HG02852 (cell line): Measurements from ENCODE around the gene CELF2.

Experiments
- ATAC-seq: cut with Tn5 transposase; IDR thresholded peaks from one replicate; pipeline ENCODE4 v1.9.1; 2021; ENCODE audit warnings: mild to moderate bottlenecking, moderate library complexity; ENCODE audit not compliant: unreplicated experiment

Gene CELF2

DNA sequence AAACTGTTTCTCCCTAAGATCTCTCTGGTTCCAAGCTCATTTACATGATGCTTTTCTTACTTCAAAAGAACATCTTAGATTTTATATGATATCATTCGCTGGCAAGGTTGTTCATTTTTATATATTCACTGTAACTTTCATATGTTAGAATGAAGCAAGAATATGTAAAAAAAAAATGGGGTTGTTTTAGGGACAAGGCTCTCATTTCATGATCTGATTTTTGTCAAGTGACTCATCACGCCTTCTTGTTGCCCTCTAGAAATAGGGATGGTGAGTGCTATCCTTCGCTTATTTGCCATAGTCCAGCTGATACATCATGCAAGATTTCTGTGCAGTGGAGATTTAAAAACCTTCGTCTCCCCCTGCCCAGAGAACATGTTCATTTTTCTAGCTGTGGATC is 14.0 kb upstream of the CELF2 start:
- no peak for ATAC-seq

GRCh38 chr10:11004144-11005077 is 13.3 kb upstream of the CELF2 start:
- ATAC-seq: no peak

GRCh38 chr10:11005725-11006427 is 11.8 kb upstream of the CELF2 start:
- no peak for ATAC-seq

GRCh38 chr10:11006428-11006825 is 11.2 kb upstream of the CELF2 start:
- ATAC-seq: no peak

DNA sequence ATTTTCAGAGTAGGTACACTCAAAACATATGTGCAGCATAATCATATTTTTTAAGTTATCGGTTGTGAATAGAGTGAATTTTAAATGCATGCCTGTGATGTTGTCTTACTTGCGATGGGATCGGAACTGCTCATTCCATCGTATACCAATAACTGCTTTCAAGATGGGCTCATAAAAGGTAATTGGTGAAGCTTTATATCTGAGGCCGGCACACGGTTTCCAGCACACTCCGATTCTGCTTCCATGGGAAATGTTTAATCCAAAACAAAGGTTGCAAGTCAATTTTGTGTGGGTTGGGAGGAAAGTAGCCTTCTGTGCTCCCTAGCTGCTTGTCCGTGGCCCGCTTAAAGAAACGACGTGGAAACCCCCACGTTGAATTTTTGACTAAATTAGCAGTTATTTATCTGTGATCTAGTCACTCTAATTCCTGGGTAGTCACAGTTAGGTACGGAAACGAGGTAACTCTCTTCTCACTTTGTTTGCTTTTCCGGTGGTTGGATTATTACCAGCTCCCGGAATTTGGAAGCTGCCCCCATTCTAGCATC is 10.1 kb upstream of the CELF2 start:
- ATAC-seq: no peak

DNA sequence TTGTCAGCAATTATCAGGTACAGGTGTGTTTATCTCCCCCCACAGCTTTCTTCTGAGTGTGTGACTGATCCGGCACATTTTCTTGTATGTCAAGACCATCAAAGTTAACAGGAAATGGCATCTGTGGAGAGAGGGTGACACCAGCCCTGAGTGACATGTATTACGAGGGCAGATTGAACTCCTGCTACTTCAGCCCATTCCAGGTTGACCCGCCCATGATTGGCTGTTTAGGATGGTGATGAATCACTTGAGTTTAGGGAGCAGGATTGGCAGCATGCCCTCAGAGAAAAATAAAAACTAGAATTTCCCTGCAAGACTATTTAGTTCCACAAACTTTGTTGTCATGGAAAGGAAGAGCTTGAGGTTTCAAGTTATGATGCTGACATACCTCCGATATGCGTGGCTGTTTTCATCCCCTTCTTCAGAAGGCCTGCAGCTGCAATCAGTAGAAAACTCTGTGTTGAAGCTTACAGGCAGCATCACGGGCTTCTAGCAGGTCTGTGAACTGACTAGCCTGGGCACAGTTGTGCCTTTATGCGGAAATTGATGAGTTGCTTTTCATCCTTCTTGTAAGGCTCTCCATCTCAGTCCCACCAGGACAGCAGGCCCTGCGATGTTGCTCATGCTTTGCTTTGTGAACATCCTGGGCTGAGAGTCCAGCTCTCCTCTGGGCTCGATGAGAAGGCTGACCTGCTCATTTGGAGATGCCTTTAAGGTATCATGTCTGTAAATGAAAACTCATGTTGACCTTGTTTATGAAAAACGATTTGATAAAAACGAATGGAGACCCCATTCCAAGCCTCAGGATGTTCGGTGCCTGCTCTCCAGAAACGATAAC is 8.0 kb upstream of the CELF2 start:
- no peak for ATAC-seq

- no peak for ATAC-seq
Measured at GRCh38 chr10:11010582-11010981, 7.1 kb upstream of the CELF2 start.

DNA sequence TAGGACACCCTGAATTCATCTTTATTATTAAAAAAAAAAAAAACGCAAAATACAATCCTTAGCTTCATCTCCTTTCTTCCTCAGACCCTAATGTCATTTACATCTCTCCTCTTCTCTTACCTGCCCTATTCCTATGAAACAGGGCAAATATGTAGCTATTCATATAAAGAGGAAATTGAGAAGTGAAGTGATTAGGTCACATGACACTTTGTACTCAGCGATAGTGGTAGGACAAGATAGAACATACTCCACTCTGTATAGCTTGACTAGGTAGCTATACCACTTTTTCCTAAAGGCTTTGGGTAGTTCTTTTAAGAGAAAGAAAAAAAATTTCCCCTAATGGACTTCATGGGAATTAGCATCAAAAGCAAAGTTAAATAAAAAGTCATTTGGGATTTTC is 6.2 kb upstream of the CELF2 start:
- ATAC-seq: no peak

- no peak for ATAC-seq
Measured at GRCh38 chr10:11011984-11012383, 5.7 kb upstream of the CELF2 start.

- no peak for ATAC-seq
Measured at GRCh38 chr10:11012421-11013295, 5.0 kb upstream of the CELF2 start.

DNA sequence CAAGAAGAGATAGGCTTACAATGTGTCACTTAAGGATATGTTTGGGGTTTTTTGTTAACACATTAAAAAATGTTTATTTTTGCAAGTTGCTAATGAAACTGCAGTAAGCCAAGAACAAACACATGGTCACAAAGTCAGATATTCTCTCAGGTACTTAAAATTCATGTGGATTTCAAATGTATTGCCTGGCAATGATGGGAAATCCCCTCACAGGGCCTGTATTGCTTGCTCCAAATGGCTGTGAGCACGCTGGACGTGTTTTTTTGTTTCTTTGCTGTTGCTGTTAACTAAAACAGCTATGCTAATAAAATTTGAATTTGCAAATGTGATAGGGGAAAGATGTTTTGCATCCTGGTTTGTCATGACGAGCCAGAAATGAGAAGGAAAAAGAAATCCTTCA is 3.8 kb upstream of the CELF2 start:
- ATAC-seq: no peak

- no peak for ATAC-seq
Measured at GRCh38 chr10:11014671-11015445, 2.8 kb upstream of the CELF2 start.

DNA sequence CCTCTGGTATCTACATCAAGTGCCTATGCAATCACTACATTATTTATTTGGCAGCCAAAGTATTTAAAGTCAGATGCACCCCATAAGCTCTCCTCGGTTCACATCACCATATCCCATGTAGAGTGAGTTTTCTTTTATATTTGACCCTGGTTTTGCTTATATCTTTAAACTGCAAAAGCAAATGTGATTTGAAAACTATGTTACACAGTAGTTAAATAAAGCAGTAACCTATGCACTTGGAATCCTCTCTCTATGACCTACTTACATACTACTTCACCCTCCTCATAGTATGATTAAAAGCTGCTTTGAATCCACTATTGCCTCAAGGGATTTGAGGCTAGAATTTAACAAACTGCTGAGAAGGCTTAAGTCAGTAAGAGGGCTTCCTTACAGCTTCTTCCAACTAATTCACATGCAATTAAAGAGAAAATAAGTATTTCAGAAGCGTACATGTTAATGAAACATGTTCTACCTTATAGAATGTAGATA is 2.2 kb upstream of the CELF2 start:
- no peak for ATAC-seq

DNA sequence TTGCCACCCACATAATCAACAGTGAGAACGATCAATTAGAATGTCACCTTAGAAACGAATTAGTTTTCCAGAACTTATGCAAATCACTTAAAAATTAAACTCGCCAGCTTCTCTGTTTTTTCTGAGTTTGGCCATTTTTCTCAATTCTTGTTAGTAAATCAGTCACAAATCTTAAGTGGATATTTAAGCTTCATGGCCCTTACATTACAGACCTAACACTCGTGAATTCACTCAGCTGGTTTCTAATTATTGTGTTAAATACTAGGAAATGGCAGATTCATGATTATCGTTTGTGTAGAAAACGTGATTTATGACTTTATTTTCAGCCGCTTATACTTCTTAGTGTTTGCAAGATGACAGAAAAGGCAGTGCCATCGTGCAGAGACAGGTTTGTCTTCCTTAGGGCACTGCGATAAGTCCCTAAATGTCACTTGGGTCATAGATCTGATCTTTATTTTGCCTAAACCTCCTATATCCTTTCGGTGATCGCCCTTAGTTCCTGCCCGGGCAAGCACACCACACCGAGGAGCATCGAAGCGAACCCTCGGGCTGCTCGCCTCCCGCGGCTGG is 587 bp upstream of the CELF2 start:
- peak; percentile 33 for ATAC-seq

DNA sequence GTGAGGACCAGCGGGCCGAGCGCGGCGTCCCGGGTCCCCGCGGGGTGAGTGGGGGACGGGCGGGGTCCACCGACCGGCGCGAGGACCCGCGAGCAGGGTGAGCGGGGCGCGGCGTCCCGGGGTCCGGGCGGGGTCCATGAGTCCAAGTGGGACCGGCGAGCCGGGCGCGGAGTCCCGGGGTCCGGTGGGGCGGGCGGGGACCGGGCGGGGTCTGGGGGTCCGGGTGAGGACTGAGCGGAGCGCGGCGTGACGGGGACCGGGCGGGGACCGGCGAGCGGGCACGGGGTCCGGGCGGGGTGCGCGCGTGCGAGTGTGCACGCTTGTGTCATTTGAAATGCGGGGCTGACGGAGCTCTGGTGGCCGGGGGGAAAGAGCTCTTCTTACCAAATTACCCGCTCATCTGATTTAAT is 765 bp downstream of the CELF2 start:
- ATAC-seq: no peak

GRCh38 chr10:11018855-11019631 is 1.4 kb downstream of the CELF2 start:
- no peak for ATAC-seq

GRCh38 chr10:11019724-11020547 is 2.3 kb downstream of the CELF2 start:
- no peak for ATAC-seq
